WTC11 (cell line): ENCODE results near the gene MLXIPL. TPM values are rescaled to one million over a fixed set of nuclear protein-coding genes. Genes with fewer than 3 reads are reported as not detected.

Experiments used
- ATAC-seq: fragments of 200-7000 bp; cut with Tn5 transposase; 2 replicates; pipeline ENCODE4 v1.10.0; 2021; ENCODE audit warnings: mild to moderate bottlenecking, moderate library complexity
- CTCF ChIA-PET: fragments of 300-600 bp; sonication (Branson Sonifier 250); formaldehyde crosslinking; loops from one replicate; lab custom pipeline; 2021; ENCODE audit warnings: antibody characterized with exemption; lab: Charles Lee
- POLR2A ChIA-PET: fragments of 350-600 bp; sonication (Branson Sonifier 250); formaldehyde crosslinking; loops from one replicate; lab custom pipeline; 2021; ENCODE audit warnings: antibody characterized with exemption; lab: Charles Lee
- DNase-seq: peaks from one replicate; pipeline ENCODE4 v3.0.0; 2021; ENCODE audit warnings: low spot score
- H3K27ac Mint-ChIP-seq: 2 replicates; pipeline ENCODE4 v1.8.0; 2021; ENCODE audit warnings: mixed read lengths
- H3K27me3 Mint-ChIP-seq: 2 replicates; pipeline ENCODE4 v1.8.0; 2021; ENCODE audit warnings: low read depth, mild to moderate bottlenecking, moderate library complexity, mixed read lengths
- H3K36me3 Mint-ChIP-seq: 2 replicates; pipeline ENCODE4 v1.8.0; 2021; ENCODE audit warnings: mixed read lengths
- H3K4me1 Mint-ChIP-seq: 2 replicates; pipeline ENCODE4 v1.8.0; 2022; ENCODE audit warnings: mixed read lengths
- H3K4me3 Mint-ChIP-seq: 2 replicates; pipeline ENCODE4 v1.8.0; 2021; ENCODE audit warnings: mild to moderate bottlenecking, moderate library complexity, mixed read lengths
- H3K9me3 Mint-ChIP-seq: 2 replicates; pipeline ENCODE4 v1.8.0; 2021; ENCODE audit warnings: mixed read lengths
- CTCF ChIP-seq: fragments of 200-600 bp; IDR thresholded peaks from 2 replicates; pipeline ENCODE4 v1.8.0; 2022; ENCODE audit warnings: antibody characterized with exemption
- ETV6 ChIP-seq: sonication (generic); formaldehyde crosslinking; IDR thresholded peaks from 2 replicates; pipeline ENCODE4 v1.8.1; 2022; ENCODE audit warnings: mild to moderate bottlenecking, missing genetic modification reagents
- GABPB1 ChIP-seq: sonication (generic); formaldehyde crosslinking; IDR thresholded peaks from 2 replicates; pipeline ENCODE4 v1.8.1; 2023; ENCODE audit warnings: mild to moderate bottlenecking, missing genetic modification reagents
- GRHL2 ChIP-seq: fragments of 250-450 bp; sonication (Bioruptor Pico); IDR thresholded peaks from 2 replicates; pipeline ENCODE4 v1.8.0; 2022; ENCODE audit warnings: mild to moderate bottlenecking, moderate library complexity; ENCODE audit not compliant: insufficient replicate concordance, severe bottlenecking
- JUN ChIP-seq: sonication (generic); formaldehyde crosslinking; IDR thresholded peaks from 2 replicates; pipeline ENCODE4 v1.8.0; 2023; ENCODE audit warnings: mild to moderate bottlenecking, missing genetic modification reagents
- MXD4 ChIP-seq: fragments of 250-450 bp; sonication (Bioruptor Pico); IDR thresholded peaks from 2 replicates; pipeline ENCODE4 v1.8.0; 2021; ENCODE audit warnings: mild to moderate bottlenecking, moderate library complexity, borderline replicate concordance
- MYBL2 ChIP-seq: sonication (generic); formaldehyde crosslinking; IDR thresholded peaks from 2 replicates; pipeline ENCODE4 v1.8.1; 2023; ENCODE audit warnings: mild to moderate bottlenecking, moderate library complexity, missing genetic modification reagents
- NFE2L1 ChIP-seq: sonication (generic); formaldehyde crosslinking; IDR thresholded peaks from 2 replicates; pipeline ENCODE4 v1.8.1; 2023; ENCODE audit warnings: missing genetic modification reagents
- NFYB ChIP-seq: sonication (generic); formaldehyde crosslinking; conservative IDR thresholded peaks from 2 replicates; pipeline ENCODE4 v1.8.0; 2022; ENCODE audit warnings: low read depth, missing genetic modification reagents
- NR3C1 ChIP-seq: sonication (generic); formaldehyde crosslinking; conservative IDR thresholded peaks from 2 replicates; pipeline ENCODE4 v1.8.1; 2023; ENCODE audit warnings: low read depth, mild to moderate bottlenecking, missing genetic modification reagents
- RELA ChIP-seq: sonication (generic); formaldehyde crosslinking; IDR thresholded peaks from 2 replicates; pipeline ENCODE4 v1.8.1; 2022; ENCODE audit warnings: missing genetic modification reagents, mild to moderate bottlenecking, borderline replicate concordance
- STAT6 ChIP-seq: sonication (generic); formaldehyde crosslinking; conservative IDR thresholded peaks from 2 replicates; pipeline ENCODE4 v1.8.1; 2023; ENCODE audit warnings: mild to moderate bottlenecking, low read depth, missing genetic modification reagents, moderate library complexity
- TEAD1 ChIP-seq: sonication (generic); formaldehyde crosslinking; IDR thresholded peaks from 2 replicates; pipeline ENCODE4 v1.8.0; 2022; ENCODE audit warnings: mild to moderate bottlenecking, missing genetic modification reagents
- USF2 ChIP-seq: sonication (generic); formaldehyde crosslinking; IDR thresholded peaks from 2 replicates; pipeline ENCODE4 v1.8.1; 2023; ENCODE audit warnings: mild to moderate bottlenecking, missing genetic modification reagents, moderate library complexity
- ZNF416 ChIP-seq: fragments of 250-450 bp; sonication (Bioruptor Pico); IDR thresholded peaks from 2 replicates; pipeline ENCODE4 v1.9.0; 2021; ENCODE audit warnings: mild to moderate bottlenecking, inconsistent platforms
- total RNA-seq: library from RNA; stranded (reverse); gene quantifications from 3 replicates; pipeline ENCODE4 v1.2.3, GENCODE V29; 2021
- TF ChIP-seq, protein P1 (sequence below): sonication (generic); formaldehyde crosslinking; IDR thresholded peaks from 2 replicates; pipeline ENCODE4 v1.8.1; 2023; ENCODE audit warnings: mild to moderate bottlenecking, missing genetic modification reagents
- TF ChIP-seq, protein P2 (sequence below): sonication (generic); formaldehyde crosslinking; IDR thresholded peaks from 2 replicates; pipeline ENCODE4 v1.8.0; 2022; ENCODE audit warnings: mild to moderate bottlenecking, missing genetic modification reagents
- TF ChIP-seq, protein P3 (sequence below): sonication (generic); formaldehyde crosslinking; IDR thresholded peaks from 2 replicates; pipeline ENCODE4 v1.8.1; 2022; ENCODE audit warnings: low read depth, missing genetic modification reagents, borderline replicate concordance
- TF ChIP-seq, protein P4 (sequence below): sonication (generic); formaldehyde crosslinking; IDR thresholded peaks from 2 replicates; pipeline ENCODE4 v1.8.1; 2022; ENCODE audit warnings: mild to moderate bottlenecking, moderate library complexity, missing genetic modification reagents

MLXIPL gene
- total RNA-seq, 1 experiment from 2014 or later = 20.4 TPM

GRCh38 chr7:73644688-73645286, 20.5 kb upstream of the MLXIPL start:
- ATAC-seq (no peak), DNase-seq (no peak)
- ChIA-PET POLR2A (interaction anchor here (0.8 to 1.1 kb wide), 2 partner anchors 22 to 94 kb away, joined by 3 read pairs; partner anchors contain the start of gene ABHD11), CTCF (interaction anchor here (0.9 to 2.3 kb wide), 3 partner anchors 14 to 38 kb away, joined by 3 to 13 read pairs (median 4); no protein-coding TSS in a partner anchor)
- TF ChIP-seq GABPB1 (CRISPR knock-in tag) (no peak), ZNF416 (CRISPR knock-in tag) (no peak), NFYB (CRISPR knock-in tag) (no peak), USF2 (no peak), MYBL2 (CRISPR knock-in tag) (no peak), NFE2L1 (CRISPR knock-in tag) (no peak), ETV6 (no peak), GRHL2 (CRISPR knock-in tag) (no peak), MXD4 (no peak), TEAD1 (CRISPR knock-in tag) (no peak), JUN (CRISPR knock-in tag) (no peak), STAT6 (CRISPR knock-in tag) (no peak), NR3C1 (no peak), RELA (CRISPR knock-in tag) (no peak), CTCF (no peak)
- TF ChIP-seq, protein P1, sequence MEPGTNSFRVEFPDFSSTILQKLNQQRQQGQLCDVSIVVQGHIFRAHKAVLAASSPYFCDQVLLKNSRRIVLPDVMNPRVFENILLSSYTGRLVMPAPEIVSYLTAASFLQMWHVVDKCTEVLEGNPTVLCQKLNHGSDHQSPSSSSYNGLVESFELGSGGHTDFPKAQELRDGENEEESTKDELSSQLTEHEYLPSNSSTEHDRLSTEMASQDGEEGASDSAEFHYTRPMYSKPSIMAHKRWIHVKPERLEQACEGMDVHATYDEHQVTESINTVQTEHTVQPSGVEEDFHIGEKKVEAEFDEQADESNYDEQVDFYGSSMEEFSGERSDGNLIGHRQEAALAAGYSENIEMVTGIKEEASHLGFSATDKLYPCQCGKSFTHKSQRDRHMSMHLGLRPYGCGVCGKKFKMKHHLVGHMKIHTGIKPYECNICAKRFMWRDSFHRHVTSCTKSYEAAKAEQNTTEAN = no peak
- TF ChIP-seq, protein P2, sequence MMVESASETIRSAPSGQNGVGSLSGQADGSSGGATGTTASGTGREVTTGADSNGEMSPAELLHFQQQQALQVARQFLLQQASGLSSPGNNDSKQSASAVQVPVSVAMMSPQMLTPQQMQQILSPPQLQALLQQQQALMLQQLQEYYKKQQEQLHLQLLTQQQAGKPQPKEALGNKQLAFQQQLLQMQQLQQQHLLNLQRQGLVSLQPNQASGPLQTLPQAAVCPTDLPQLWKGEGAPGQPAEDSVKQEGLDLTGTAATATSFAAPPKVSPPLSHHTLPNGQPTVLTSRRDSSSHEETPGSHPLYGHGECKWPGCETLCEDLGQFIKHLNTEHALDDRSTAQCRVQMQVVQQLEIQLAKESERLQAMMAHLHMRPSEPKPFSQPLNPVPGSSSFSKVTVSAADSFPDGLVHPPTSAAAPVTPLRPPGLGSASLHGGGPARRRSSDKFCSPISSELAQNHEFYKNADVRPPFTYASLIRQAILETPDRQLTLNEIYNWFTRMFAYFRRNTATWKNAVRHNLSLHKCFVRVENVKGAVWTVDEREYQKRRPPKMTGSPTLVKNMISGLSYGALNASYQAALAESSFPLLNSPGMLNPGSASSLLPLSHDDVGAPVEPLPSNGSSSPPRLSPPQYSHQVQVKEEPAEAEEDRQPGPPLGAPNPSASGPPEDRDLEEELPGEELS = no peak
- TF ChIP-seq, protein P3, sequence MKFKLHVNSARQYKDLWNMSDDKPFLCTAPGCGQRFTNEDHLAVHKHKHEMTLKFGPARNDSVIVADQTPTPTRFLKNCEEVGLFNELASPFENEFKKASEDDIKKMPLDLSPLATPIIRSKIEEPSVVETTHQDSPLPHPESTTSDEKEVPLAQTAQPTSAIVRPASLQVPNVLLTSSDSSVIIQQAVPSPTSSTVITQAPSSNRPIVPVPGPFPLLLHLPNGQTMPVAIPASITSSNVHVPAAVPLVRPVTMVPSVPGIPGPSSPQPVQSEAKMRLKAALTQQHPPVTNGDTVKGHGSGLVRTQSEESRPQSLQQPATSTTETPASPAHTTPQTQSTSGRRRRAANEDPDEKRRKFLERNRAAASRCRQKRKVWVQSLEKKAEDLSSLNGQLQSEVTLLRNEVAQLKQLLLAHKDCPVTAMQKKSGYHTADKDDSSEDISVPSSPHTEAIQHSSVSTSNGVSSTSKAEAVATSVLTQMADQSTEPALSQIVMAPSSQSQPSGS (CRISPR knock-in tag) = no peak
- TF ChIP-seq, protein P4, sequence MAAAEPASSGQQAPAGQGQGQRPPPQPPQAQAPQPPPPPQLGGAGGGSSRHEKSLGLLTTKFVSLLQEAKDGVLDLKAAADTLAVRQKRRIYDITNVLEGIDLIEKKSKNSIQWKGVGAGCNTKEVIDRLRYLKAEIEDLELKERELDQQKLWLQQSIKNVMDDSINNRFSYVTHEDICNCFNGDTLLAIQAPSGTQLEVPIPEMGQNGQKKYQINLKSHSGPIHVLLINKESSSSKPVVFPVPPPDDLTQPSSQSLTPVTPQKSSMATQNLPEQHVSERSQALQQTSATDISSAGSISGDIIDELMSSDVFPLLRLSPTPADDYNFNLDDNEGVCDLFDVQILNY = no peak
- peaks cover 3% of the 10 kb centered on the region for H3K9me3 Mint-ChIP-seq
- H3K27me3 Mint-ChIP-seq = peaks cover 53% of the 10 kb centered on the region
- no peaks in the 10 kb centered on the region for H3K36me3 Mint-ChIP-seq
- peaks cover 15% of the 10 kb centered on the region for H3K4me1 Mint-ChIP-seq
- no peak overlapping the region for H3K4me3 Mint-ChIP-seq
- H3K27ac Mint-ChIP-seq = no peak overlapping the region
